HG03439 (cell line): ENCODE measurements around the gene CADM2.
"Not testable (repeated sequence)": the region's sequence is repeated elsewhere in the genome, so short reads cannot be mapped to it uniquely, and the experiment has no call there.

ENCODE experiments used
- ATAC-seq: cut with Tn5 transposase; IDR thresholded peaks from one replicate; pipeline ENCODE4 v1.9.1; 2021; ENCODE audit warnings: mild to moderate bottlenecking, moderate library complexity; ENCODE audit not compliant: unreplicated experiment

The CADM2 gene

GRCh38 chr3:84958495-84959469 is at the start of gene CADM2:
CADM2 (plus strand) TSS chr3:84958989.
- peak; percentile 98 for ATAC-seq

GRCh38 chr3:84918592-84918991 is 40.2 kb upstream of the CADM2 start:
- not testable (repeated sequence) for ATAC-seq

- no peak for ATAC-seq
Observed at GRCh38 chr3:84922682-84923081, 36.1 kb upstream of the CADM2 start.

GRCh38 chr3:84925571-84925970 is 33.2 kb upstream of the CADM2 start:
- no peak for ATAC-seq

GRCh38 chr3:84943379-84943778 is 15.4 kb upstream of the CADM2 start:
- no peak for ATAC-seq

GRCh38 chr3:84946240-84946639 is 12.5 kb upstream of the CADM2 start:
- no peak for ATAC-seq

GRCh38 chr3:84959470-84960271 is 882 bp downstream of the CADM2 start:
- no peak for ATAC-seq

GRCh38 chr3:84960581-84960980 is 1.8 kb downstream of the CADM2 start:
- ATAC-seq = no peak

GRCh38 chr3:84961011-84961410 is 2.2 kb downstream of the CADM2 start:
- ATAC-seq = no peak

- no peak for ATAC-seq
Observed at GRCh38 chr3:84961521-84962255, 2.9 kb downstream of the CADM2 start.

- ATAC-seq = no peak
Observed at GRCh38 chr3:84962415-84962814, 3.6 kb downstream of the CADM2 start.

- no peak for ATAC-seq
Observed at GRCh38 chr3:84963137-84963536, 4.3 kb downstream of the CADM2 start.

- ATAC-seq = no peak
Observed at GRCh38 chr3:84965141-84965540, 6.4 kb downstream of the CADM2 start.

GRCh38 chr3:84967767-84968581 is 9.2 kb downstream of the CADM2 start:
- no peak for ATAC-seq

GRCh38 chr3:84968701-84969235 is 10.0 kb downstream of the CADM2 start:
- ATAC-seq = no peak

- ATAC-seq = no peak
Observed at GRCh38 chr3:84974347-84974746, 15.6 kb downstream of the CADM2 start.

GRCh38 chr3:84977021-84977420 is 18.2 kb downstream of the CADM2 start:
- no peak for ATAC-seq

- ATAC-seq = no peak
Observed at GRCh38 chr3:84978843-84979242, 20.1 kb downstream of the CADM2 start.

- ATAC-seq = no peak
Observed at GRCh38 chr3:84980011-84980410, 21.2 kb downstream of the CADM2 start.

GRCh38 chr3:84980456-84980855 is 21.7 kb downstream of the CADM2 start:
- ATAC-seq = no peak
